ENCODE results near the gene SKOR2.
"Not testable (repeated sequence)": the region's sequence is repeated elsewhere in the genome, so short reads cannot be mapped to it uniquely, and the experiment has no call there.

Gene SKOR2

DNA sequence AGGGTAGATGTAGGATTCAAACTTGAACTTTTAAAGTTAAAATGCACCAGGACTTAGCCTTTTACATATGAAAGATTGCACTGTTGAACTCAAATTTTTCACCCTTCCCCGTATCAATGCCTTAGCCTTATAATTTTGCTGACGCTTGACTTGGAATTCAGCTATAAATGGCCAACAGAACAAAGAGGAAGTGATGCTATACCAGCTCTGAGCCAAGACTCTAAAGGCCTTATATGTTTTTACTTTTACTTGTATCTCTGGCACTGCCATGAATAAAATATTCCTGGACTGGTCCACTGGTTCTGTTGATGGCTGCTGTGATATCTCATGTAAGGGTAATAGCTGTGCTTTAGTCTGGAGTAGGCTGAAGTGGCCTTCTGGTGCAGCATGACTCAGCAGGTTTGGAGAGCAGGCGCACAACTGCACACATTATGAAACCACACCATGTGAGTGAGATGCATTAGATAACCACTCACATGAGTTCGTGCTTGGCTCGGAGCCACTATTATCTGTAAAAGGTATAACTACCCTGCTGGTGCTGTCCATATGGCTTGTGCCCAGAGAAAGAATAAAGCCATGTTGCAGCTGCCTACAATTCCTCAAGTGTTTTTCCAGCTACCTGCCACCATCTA, 66.9 kb downstream of the SKOR2 start:
- no peak for DNase-seq (ENCODE audit: extremely low read depth, low read depth)

DNA sequence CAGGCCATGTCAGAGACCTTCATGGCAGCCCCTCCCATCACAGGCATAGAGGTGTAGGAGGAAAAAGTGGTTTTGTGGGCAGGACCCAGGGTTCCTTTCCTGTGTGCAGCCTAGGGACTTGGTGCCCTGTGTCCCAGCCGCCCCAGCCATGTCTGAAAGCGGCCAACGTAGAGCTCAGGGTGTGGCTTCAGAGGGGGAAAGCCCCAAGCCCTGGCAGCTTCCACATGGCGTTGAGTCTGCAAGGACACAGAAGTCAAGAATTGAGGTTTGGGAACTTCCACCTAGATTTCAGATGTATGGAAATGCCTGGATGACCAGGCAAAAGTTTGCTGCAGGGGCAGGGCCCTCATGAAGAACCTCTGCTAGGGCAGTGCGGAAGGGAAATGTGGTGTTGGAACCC, 69.3 kb downstream of the SKOR2 start:
- DNase-seq (ENCODE audit: extremely low read depth, low read depth) = not testable (repeated sequence)

More for the DNA sequence above, 66.9 kb downstream of the SKOR2 start:
- TF ChIP-seq, protein P1, sequence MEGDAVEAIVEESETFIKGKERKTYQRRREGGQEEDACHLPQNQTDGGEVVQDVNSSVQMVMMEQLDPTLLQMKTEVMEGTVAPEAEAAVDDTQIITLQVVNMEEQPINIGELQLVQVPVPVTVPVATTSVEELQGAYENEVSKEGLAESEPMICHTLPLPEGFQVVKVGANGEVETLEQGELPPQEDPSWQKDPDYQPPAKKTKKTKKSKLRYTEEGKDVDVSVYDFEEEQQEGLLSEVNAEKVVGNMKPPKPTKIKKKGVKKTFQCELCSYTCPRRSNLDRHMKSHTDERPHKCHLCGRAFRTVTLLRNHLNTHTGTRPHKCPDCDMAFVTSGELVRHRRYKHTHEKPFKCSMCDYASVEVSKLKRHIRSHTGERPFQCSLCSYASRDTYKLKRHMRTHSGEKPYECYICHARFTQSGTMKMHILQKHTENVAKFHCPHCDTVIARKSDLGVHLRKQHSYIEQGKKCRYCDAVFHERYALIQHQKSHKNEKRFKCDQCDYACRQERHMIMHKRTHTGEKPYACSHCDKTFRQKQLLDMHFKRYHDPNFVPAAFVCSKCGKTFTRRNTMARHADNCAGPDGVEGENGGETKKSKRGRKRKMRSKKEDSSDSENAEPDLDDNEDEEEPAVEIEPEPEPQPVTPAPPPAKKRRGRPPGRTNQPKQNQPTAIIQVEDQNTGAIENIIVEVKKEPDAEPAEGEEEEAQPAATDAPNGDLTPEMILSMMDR (IDR thresholded peaks at IDR 0.05; ENCODE audit: low read depth, low read length) = no peak

DNA sequence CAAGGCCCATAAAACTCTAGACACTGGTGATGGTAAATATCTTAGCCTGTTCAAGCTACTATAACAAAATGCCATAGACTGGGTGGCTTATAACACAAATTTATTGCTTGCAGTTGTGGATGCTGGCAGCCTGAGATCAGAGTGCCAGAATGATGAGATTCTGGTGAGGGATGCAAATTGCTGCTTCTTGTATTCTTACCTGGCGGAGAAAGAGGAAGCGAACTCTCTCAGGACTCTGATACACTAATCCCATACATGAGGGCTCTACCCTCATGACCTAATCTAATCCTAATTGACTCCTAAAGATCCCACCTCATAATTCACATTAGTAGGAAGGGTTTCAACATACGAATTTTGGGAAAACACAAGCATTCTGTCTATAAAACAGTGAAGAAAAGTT, 70.7 kb downstream of the SKOR2 start:
- TF ChIP-seq, protein P1 (IDR thresholded peaks at IDR 0.05; ENCODE audit: low read depth, low read length) = no peak

DNA sequence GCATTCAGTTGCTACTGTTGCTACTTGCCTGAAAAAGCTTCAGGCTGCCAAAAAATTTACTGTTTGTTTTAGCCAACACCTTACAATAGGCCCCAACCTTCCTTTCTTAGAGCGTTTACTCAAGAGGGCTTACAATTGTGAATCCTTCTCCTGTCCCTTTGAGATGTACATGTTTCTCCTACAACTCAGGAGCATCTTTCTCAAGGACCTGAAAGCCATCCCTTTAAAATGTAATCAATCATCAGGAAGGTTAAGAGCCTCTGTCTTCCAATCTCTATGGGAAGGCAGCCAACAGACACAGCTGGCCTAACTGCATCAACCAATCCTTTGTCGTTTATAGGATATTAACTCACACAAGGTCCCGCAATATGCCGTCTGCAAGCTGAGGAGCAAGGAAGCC, 71.9 kb downstream of the SKOR2 start:
- no peak for DNase-seq (ENCODE audit: extremely low read depth, low read depth)
- TF ChIP-seq, protein P1 (IDR thresholded peaks at IDR 0.05; ENCODE audit: low read depth, low read length) = no peak

More for the DNA sequence above, 70.7 kb downstream of the SKOR2 start:
- no peak for DNase-seq (ENCODE audit: extremely low read depth, low read depth)

DNA sequence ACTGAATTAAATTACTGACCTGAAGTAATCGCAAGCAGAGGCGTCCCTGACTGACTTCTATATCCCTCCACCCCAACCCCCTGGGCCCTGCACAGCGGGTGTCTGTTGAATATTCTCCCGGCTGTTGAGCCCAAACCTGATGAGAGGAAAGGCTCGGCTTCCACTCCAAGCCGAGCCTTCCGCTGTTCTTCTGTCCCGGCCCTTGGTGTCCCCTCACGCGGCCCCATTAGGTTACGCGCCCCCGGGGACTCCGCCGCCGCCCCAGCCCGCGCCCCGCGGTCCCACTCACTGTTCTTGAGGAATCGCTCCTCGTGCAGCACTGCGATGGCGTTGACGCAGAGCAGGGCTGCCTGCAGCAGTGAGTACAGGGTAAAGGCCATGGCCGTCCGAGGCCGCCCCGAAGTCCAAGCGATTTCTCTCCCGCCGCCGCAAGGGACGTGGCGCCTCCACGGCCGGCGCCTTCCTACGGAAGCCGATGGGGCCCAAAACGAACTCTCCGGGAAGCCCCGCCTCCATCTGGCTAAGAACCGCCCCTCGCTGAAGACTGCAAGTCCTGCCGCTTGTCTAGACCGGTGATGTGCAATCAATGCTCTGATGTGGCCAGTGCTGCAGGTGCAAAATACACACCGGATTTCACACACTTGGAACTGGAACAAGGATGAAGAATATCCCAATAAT, 75.4 kb downstream of the SKOR2 start, which contains the start of gene IER3IP1:
TSS of gene IER3IP1 (minus strand) at position 467 of the 678 bp plus-strand sequence. CDS start at position 380, 87 bp downstream.
- DNase-seq (ENCODE audit: extremely low read depth, low read depth) = peak; percentile 74
- TF ChIP-seq, protein P1 (IDR thresholded peaks at IDR 0.05; ENCODE audit: low read depth, low read length) = peak; percentile 13; the same call in 1 of the 2 replicates

DNA sequence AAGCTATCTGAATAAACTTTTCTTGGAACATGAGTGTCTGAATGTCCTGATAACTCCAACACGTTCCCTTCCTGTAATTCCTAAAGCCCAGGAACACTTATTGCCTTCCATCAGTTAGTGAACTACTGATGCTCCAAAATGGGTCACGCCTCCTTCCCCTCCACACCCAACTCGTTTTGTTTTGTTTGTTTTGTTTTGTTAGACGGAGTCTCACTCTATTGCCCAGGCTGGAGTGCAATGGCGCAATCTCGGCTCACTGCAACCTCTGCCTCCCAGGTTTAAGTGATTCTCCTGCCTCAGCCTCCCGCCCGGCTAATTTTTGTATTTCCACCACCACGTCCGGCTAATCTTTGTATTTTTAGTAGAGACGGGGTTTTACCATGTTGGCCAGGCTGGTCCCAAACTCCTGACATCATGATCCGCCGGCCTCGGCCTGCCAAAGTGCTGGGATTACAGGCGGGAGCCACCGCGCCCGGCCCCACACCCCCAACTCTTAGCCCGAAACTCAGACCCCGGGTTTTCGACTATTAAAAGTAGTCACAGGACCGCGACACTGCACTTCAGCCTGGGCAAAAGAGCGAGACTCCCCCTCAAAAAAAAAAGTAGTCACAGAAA, 76.1 kb downstream of the SKOR2 start:
- TF ChIP-seq, protein P1 (IDR thresholded peaks at IDR 0.05; ENCODE audit: low read depth, low read length) = no peak
- DNase-seq (ENCODE audit: extremely low read depth, low read depth) = no peak

DNA sequence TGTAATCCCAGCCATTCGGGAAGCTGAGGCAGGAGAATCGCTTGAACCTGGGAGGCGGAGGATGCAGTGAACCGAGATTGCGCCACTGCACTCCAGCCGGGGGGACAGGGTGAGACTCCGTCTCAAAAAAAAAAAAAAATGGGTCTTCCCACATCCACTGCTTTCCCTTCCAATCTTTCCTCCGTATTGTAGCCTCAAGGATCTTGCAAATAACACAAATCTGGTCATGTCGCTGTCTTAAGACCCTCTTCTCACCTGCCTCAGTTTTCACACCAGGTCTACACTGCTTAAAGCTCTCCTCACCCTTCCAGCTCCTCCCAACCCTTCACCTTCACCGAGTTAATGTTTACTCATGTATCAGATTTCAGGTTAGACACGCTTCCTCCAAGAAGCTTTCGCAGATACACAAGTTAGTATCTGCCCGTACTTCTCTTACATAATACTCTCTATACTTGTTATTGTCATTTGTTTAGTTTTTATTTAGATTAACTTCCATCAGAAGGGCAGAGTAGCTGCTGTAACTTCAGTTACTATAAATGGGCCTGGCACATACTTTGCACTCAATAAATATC, 76.8 kb downstream of the SKOR2 start:
- TF ChIP-seq, protein P1 (IDR thresholded peaks at IDR 0.05; ENCODE audit: low read depth, low read length) = no peak
- DNase-seq (ENCODE audit: extremely low read depth, low read depth) = no peak

Measured in AG09319 (cell line).